H1 (cell line): ENCODE measurements around the gene SRPX.

Source experiments
- ASH2L ChIP-seq: fragments of 200-600, 300-600 bp; sonication (generic); IDR thresholded peaks from one replicate; pipeline ENCODE4 v1.7.1; 2017; ENCODE audit warnings: low read length
- BCL11A ChIP-seq, 2 experiments: IDR thresholded peaks; one replicate each; pipeline ENCODE4 v1.6.1; 2011; ENCODE audit warnings: low read depth in 2 of 2, low read length in 2 of 2, mild to moderate bottlenecking in 2 of 2
- CBX8 ChIP-seq: fragments of 300-800, 300-1000 bp; sonication (generic); IDR thresholded peaks from 2 replicates; pipeline ENCODE4 v1.7.1; 2016; ENCODE audit warnings: low read depth, low read length, borderline replicate concordance
- CEBPB ChIP-seq: IDR thresholded peaks from 2 replicates; pipeline ENCODE4 v1.6.1; 2012; ENCODE audit warnings: low read depth, low read length
- CREB1 ChIP-seq: IDR thresholded peaks from 2 replicates; pipeline ENCODE4 v1.6.1; 2012; ENCODE audit warnings: inconsistent platforms
- EZH2 ChIP-seq: fragments of 200-600 bp; sonication (generic); IDR thresholded peaks from 2 replicates; pipeline ENCODE4 v1.7.1; 2012; ENCODE audit warnings: low read depth, mild to moderate bottlenecking, moderate library complexity, low read length, inconsistent platforms; ENCODE audit not compliant: severe bottlenecking
- HDAC6 ChIP-seq: IDR thresholded peaks from one replicate; pipeline ENCODE4 v1.7.1; 2012; ENCODE audit warnings: low read depth, mild to moderate bottlenecking, inconsistent platforms, low read length, moderate library complexity
- POLR2A ChIP-seq, 2 experiments: IDR thresholded peaks; 1 replicate in 1 of 2; 2 replicates in 1 of 2; pipeline ENCODE4 v1.6.1; 2011; ENCODE audit warnings: low read depth in 2 of 2, low read length in 2 of 2, mild to moderate bottlenecking in 2 of 2; ENCODE audit errors: control extremely low read depth in 1 of 2
- RAD21 ChIP-seq, 2 experiments: IDR thresholded peaks in 1 of 2; conservative IDR thresholded peaks in 1 of 2; 2 replicates each; pipeline ENCODE4 v1.6.1; 2011; ENCODE audit warnings: low read depth in 2 of 2, low read length in 2 of 2, improper control_type of control experiment in 1 of 2, inconsistent platforms in 1 of 2, mild to moderate bottlenecking in 1 of 2, moderate library complexity in 1 of 2
- RFX5 ChIP-seq: IDR thresholded peaks from 2 replicates; pipeline ENCODE4 v1.6.1; 2011; ENCODE audit warnings: low read depth, low read length, improper control_type of control experiment, borderline replicate concordance
- RNF2 ChIP-seq: fragments of 200-900, 300-1000 bp; sonication (generic); IDR thresholded peaks from 2 replicates; pipeline ENCODE4 v1.7.1; 2016; ENCODE audit warnings: borderline replicate concordance, low read depth, mild to moderate bottlenecking, antibody characterized with exemption, low read length; ENCODE audit not compliant: poor library complexity, severe bottlenecking; ENCODE audit errors: missing control alignments
- SRF ChIP-seq: IDR thresholded peaks from 2 replicates; pipeline ENCODE4 v1.6.1; 2011; ENCODE audit warnings: mild to moderate bottlenecking, low read depth, low read length, moderate library complexity
- ZNF274 ChIP-seq: IDR thresholded peaks from 2 replicates; pipeline ENCODE4 v1.7.0; 2012; ENCODE audit warnings: low read length, borderline replicate concordance; ENCODE audit errors: extremely low read depth
- TF ChIP-seq, protein P1 (sequence below), 3 experiments: IDR thresholded peaks; 1 replicate in 2 of 3; 2 replicates in 1 of 3; pipeline versions ENCODE4 v1.5.1 to v1.6.1; 2011; ENCODE audit warnings: low read length in 3 of 3, mild to moderate bottlenecking in 3 of 3, inconsistent platforms in 2 of 3, low read depth in 1 of 3, moderate library complexity in 1 of 3; ENCODE audit not compliant: insufficient read depth in 1 of 3; ENCODE audit errors: control extremely low read depth in 1 of 3

DNA sequence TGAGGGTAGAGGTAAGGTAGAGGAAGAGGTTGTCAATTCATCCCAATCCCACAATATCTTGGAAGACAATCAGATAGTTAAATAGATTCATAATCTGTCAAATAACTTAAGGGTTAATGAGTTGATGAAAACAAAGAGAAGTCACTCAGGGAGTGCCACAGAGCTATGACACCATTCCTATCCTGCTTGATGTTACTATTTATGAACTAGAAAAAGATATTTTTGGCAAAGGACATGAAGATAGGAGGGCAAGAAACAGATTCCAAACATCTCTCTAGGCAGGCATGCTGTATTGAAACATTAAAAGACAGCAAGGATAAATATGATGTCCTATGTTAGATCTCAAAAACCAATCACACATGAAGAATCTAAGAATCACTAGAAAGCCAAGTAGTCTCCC, 3.5 kb upstream of the SRPX start:
- no peak for TF ChIP-seq HDAC6
- TF ChIP-seq BCL11A (IDR thresholded peaks at IDR 0.05; ENCODE audit: low read depth in 2 of 2, low read length in 2 of 2): no peak
- no peak for TF ChIP-seq CREB1
- TF ChIP-seq SRF: no peak
- TF ChIP-seq, protein P1, sequence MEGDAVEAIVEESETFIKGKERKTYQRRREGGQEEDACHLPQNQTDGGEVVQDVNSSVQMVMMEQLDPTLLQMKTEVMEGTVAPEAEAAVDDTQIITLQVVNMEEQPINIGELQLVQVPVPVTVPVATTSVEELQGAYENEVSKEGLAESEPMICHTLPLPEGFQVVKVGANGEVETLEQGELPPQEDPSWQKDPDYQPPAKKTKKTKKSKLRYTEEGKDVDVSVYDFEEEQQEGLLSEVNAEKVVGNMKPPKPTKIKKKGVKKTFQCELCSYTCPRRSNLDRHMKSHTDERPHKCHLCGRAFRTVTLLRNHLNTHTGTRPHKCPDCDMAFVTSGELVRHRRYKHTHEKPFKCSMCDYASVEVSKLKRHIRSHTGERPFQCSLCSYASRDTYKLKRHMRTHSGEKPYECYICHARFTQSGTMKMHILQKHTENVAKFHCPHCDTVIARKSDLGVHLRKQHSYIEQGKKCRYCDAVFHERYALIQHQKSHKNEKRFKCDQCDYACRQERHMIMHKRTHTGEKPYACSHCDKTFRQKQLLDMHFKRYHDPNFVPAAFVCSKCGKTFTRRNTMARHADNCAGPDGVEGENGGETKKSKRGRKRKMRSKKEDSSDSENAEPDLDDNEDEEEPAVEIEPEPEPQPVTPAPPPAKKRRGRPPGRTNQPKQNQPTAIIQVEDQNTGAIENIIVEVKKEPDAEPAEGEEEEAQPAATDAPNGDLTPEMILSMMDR (IDR thresholded peaks at IDR 0.05; ENCODE audit: control extremely low read depth in 1 of 3, insufficient read depth in 1 of 3, low read depth in 1 of 3, low read length in 3 of 3): no peak
- TF ChIP-seq POLR2A (IDR thresholded peaks at IDR 0.05; ENCODE audit: control extremely low read depth in 1 of 2, low read depth in 2 of 2, low read length in 2 of 2): no peak
- TF ChIP-seq ZNF274: no peak
- TF ChIP-seq CBX8: no peak
- TF ChIP-seq RAD21 (IDR thresholded peaks at IDR 0.05 in 1 of 2, conservative IDR thresholded peaks at IDR 0.05 in 1 of 2; ENCODE audit: low read depth in 2 of 2, low read length in 2 of 2): no peak
- no peak for TF ChIP-seq CEBPB
- no peak for TF ChIP-seq ASH2L
- TF ChIP-seq EZH2: no peak
- TF ChIP-seq RNF2: no peak
- TF ChIP-seq RFX5: no peak
